NCI-H2196 (cell line): ENCODE results near the gene NRIP3.
"Not testable (repeated sequence)": the region's sequence is repeated elsewhere in the genome, so short reads cannot be mapped to it uniquely, and the experiment has no call there.

ENCODE experiments used
- DNase-seq: peaks from one replicate; lab custom pipeline; 2025; ENCODE audit not compliant: unreplicated experiment; lab: John Stamatoyannopoulos, UW

Gene NRIP3

DNA sequence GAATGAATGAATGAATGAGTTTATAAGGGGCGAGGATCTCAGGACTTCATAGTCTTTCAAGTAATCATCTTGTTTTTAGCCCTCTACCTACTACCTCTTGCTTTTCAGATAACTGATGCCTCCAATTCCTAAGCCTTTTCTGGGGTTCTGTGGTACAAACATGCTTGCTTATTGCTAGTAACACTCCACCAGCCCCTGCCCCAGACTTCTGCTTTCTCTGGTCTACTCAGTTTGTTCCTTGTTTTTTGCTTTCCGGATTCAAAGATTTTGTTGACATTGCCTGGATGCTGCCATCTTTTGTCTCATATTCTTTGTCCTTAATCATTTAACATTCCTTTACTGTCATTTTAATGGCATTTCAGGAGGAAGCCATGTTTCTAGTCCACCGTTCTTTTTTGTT lies 30.7 kb downstream of the NRIP3 start:
- no peak for DNase-seq

GRCh38 chr11:8971924-8972316 lies 31.9 kb downstream of the NRIP3 start:
- no peak for DNase-seq

GRCh38 chr11:8971196-8971923 lies 32.4 kb downstream of the NRIP3 start:
- DNase-seq = no peak

- no peak for DNase-seq
These were observed 36.6 kb downstream of the NRIP3 start for GRCh38 chr11:8967184-8967583.

DNA sequence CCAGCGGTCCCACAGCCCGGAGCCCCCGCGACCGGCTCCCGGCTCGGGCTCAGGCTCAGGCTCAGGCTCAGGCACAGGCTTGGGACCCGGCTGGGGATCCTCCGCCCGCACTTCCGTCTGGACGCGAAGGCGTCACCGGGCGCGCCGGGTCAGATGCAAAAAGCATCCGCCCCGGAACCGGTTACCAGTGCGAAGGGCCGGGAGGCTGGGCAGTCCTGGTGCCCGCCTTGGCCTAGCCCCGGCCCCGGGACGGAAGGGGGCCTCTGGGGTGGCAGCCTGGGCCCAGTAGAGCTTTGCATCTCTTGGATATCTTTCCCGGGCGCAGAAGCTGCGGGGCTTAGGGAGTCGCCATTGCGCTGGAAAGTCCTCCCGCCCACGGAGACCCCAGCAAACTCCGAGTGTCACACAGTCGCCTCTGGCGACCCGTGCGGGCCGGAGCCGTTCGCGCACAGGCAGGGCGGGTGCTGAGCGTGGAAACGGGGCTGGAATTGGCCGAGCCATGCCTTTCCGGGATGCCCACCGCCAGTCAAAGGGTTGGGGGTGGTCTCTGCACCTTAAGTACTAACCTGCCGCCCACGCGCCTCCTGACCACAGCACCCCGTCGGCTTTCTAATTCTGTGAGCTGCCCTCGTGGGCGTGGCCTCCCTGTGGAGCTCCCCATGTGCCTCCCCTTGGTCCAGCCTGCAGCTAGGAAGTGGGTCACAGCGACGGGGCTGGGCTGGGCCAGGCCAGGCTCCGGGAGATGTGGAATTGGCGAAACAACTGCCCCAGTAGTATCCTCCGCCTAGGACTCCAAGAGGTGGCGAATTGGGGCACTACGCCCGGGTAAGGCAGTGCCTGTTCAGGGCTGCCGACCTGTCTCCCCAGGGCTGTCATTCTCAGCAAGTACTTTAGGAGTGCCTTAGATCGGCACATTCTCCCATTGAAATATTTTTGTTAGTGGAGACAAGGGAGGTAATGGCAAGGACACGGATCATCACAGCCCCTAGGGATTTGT lies 39.2 kb downstream of the NRIP3 start, which contains the start of gene TMEM9B:
TSS of gene TMEM9B (minus strand) at position 119 of the 997 bp plus-strand sequence. CDS start 129 bp downstream, outside the sequence.
- peak; percentile 90 for DNase-seq

GRCh38 chr11:8963569-8964323 lies 40.1 kb downstream of the NRIP3 start:
- DNase-seq = peak; percentile 86

- no peak for DNase-seq
These were observed 41.0 kb downstream of the NRIP3 start for GRCh38 chr11:8962841-8963240.

DNA sequence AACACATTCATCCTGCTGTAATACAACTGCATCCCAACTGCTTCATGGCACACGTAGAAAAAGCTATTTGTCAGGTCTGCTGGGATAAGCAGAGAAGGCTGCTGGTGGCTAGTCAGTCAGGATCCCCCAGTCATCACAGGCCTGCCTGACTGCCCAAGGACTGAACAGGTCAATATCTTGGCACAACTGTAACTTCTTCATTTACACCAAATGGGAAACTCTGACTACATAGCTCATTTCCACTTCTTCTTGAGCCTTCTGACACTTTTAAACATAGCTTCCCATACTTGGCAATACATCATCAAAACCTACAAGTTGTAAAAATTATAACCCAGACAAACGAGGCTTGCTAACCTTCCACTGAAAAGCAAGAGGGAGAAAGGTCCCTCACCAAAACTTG lies 42.4 kb downstream of the NRIP3 start:
- no peak for DNase-seq

- peak; percentile 72 for DNase-seq
These were observed 44.1 kb downstream of the NRIP3 start for GRCh38 chr11:8959546-8960166.

DNA sequence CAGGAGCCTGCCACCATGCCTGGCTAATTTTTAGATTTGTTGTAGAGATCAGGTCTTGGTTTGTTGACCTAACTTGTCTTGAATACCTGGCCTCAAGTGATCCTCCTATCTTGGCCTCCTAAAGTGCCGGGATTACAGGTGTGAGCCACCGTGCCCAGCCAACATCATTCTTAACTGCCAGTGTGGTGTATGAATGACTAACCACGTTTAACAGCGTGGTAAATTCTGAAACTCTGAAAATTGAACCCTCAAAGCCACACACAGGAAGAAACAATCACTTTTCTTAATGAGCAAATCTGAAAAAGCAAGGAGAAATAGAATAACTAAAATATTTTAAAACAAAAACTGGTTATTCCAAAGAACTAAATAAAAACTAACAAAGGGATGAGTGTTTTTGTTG lies 46.9 kb downstream of the NRIP3 start:
- no peak for DNase-seq

DNA sequence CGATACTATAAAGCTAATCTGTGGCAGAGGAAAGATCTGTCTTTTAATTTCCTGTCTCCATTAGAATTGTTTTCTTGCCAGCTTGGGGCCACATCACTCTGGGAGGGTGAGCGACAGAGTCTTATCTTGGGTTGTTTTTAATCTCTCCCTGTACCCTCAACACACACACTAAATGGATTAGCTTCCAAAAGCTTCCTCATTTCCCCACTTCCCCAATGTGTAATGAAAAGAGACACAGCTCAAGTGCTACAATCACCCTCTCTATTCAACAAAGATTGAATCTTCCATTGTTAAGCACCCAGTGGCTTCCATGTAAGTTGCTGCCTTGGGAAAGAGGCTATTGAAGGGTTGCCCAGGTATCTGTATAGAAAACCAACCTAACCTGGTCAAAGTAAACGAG lies 54.9 kb downstream of the NRIP3 start:
- DNase-seq = no peak

GRCh38 chr11:8947230-8947943 lies 56.4 kb downstream of the NRIP3 start:
- no peak for DNase-seq

GRCh38 chr11:8942518-8943066 lies 61.2 kb downstream of the NRIP3 start, which contains the start of gene ASCL3:
TSS of gene ASCL3 (minus strand) at chr11:8943016. CDS start at chr11:8938161, 4,855 bp downstream.
- no peak for DNase-seq

DNA sequence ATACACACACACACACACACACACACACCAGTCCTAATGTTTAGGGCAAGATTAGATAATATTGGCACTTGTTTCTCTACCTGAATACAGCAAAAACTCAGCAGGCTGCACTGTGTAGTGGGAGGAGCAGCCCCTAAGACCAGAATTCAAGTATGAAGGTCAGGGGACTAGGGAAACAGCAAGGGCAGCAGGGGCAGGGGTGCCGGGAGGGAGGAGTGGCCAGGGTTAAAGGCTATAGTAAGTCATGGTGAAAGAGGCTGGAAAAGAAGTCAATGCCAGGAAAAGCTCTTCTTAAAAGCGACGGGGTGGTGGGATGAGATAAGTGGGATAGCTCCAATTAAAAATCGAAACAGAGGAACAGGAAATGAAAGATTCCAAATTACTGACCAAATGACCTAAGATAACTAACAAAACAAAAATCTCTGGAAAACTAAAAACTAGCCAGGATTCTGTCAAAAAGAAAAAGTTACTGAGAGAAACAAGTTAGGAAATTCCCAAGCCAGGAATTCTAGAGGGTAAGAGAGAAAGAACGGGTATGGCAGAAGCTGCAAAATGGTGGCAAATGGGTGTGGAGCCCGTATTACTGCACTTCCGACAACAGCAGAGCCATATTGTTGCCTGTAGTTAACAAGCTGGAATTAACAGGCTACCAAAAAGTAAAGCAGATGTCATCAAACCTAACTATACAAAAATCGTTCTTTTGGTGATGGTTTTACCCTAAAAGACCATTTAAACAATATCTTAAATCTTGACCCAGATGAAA lies 62.3 kb downstream of the NRIP3 start:
- no peak for DNase-seq

DNA sequence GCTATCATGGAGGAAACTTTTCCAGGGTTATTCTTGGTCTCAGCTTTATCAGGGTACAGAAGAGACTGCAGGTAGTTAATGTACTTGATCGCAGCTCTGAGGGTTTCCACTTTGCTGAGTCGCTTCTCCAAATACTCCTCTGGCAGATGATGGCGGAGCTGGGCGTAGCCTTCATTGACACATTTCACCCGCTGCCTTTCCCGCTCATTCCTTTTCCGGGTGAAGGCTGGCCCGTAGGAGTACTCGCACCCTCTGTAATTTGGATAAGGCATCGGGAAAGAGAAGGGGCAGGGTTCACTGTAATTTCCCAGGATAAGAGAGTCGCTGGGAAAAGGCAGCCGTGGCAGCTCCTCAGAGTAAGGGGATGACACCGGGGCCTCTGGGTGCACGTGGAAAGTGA lies 66.1 kb downstream of the NRIP3 start:
- DNase-seq = no peak

DNA sequence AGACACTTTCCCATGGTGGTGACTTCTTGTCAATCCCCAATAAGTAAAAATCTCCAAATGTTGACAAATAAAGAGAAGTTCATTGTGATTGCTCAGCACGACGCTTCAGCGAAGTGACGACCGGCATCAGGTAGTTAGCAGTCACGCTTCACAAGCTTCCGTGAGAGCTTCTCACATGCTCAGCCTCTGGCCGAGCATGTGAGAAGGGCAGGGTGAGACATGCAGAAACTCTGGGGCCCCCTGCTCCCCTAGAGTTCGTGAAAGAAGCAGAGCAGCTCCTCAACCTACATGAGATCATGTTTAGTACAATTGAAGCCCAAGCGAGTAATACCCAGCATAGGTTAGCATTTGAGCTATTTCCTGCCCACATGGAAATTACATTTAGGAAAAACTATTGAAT lies 66.6 kb downstream of the NRIP3 start:
- DNase-seq = no peak

DNA sequence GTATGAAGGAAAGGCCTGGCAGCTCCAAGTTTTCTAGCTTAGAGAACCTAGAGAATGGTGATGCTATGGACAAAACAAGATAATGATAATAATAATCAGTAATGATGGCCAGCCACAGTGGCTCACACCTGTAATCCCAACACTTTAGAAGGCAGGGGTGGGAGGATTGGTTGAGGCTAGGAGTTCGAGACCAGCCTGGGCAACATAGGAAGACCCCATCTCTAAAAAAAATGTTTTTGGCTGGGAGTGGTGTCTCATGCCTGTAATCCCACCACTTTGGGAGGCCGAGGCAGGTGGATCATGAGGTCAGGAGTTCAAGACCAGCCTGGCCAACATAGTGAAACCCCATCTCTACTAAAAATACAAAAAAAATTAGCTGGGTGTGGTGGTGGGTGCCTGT lies 68.0 kb downstream of the NRIP3 start:
- not testable (repeated sequence) for DNase-seq

GRCh38 chr11:8934742-8935488 lies 68.9 kb downstream of the NRIP3 start:
- no peak for DNase-seq
